ENCODE results near the gene ARHGDIA. TPM values are rescaled to one million over a fixed set of nuclear protein-coding genes. Genes with fewer than 3 reads are reported as not detected.

The ARHGDIA gene
- total RNA-seq, 1 donor from 2014 or later: 158 TPM

Other genes with a start within 250 kb of the ARHGDIA start
- gene NPLOC4, start 234.2 kb downstream of the ARHGDIA start, total RNA-seq: 107 TPM
- 0.30 TPM for gene TSPAN10, start 234.1 kb downstream of the ARHGDIA start, total RNA-seq
- gene PDE6G, start 214.8 kb downstream of the ARHGDIA start, total RNA-seq: not detected
- 17.9 TPM for gene OXLD1, start 204.7 kb downstream of the ARHGDIA start, total RNA-seq
- 8.2 TPM for gene CCDC137, start 204.6 kb downstream of the ARHGDIA start, total RNA-seq
- gene ARL16, start 187.5 kb downstream of the ARHGDIA start, total RNA-seq: 19.1 TPM
- gene HGS, start 187.3 kb downstream of the ARHGDIA start, total RNA-seq: 56.2 TPM
- gene MRPL12, start 168.0 kb downstream of the ARHGDIA start, total RNA-seq: 117 TPM
- gene SLC25A10, start 159.1 kb downstream of the ARHGDIA start, total RNA-seq: 6.3 TPM
- not detected for gene GCGR, start 67.2 kb downstream of the ARHGDIA start, total RNA-seq
- gene MCRIP1, start 38.0 kb downstream of the ARHGDIA start, total RNA-seq: 102 TPM
- gene PPP1R27, start 36.3 kb downstream of the ARHGDIA start, total RNA-seq: 0.32 TPM
- gene P4HB, start 10.8 kb downstream of the ARHGDIA start, total RNA-seq: 371 TPM
- gene ALYREF, start 20.2 kb upstream of the ARHGDIA start, total RNA-seq: 40.1 TPM
- gene ANAPC11, start 20.4 kb upstream of the ARHGDIA start, total RNA-seq: 131 TPM
- gene NPB, start 30.9 kb upstream of the ARHGDIA start, total RNA-seq: 0.51 TPM
- gene PCYT2, start 40.1 kb upstream of the ARHGDIA start, total RNA-seq: 47.1 TPM
- gene SIRT7, start 46.8 kb upstream of the ARHGDIA start, total RNA-seq: 8.3 TPM
- gene MAFG, start 56.4 kb upstream of the ARHGDIA start, total RNA-seq: 24.4 TPM
- 7.8 TPM for gene PYCR1, start 66.0 kb upstream of the ARHGDIA start, total RNA-seq
- gene MYADML2, start 75.9 kb upstream of the ARHGDIA start, total RNA-seq: 4.4 TPM
- gene NOTUM, start 89.8 kb upstream of the ARHGDIA start, total RNA-seq: 0.38 TPM
- gene ASPSCR1, start 106.3 kb upstream of the ARHGDIA start, total RNA-seq: 25.5 TPM
- 22.8 TPM for gene CENPX, start 151.5 kb upstream of the ARHGDIA start, total RNA-seq
- 3.3 TPM for gene LRRC45, start 152.0 kb upstream of the ARHGDIA start, total RNA-seq
- gene RAC3, start 160.3 kb upstream of the ARHGDIA start, total RNA-seq: 0.65 TPM
- 144 TPM for gene DCXR, start 166.4 kb upstream of the ARHGDIA start, total RNA-seq
- 21.0 TPM for gene RFNG, start 180.5 kb upstream of the ARHGDIA start, total RNA-seq
- gene GPS1, start 180.6 kb upstream of the ARHGDIA start, total RNA-seq: 67.4 TPM
- gene DUS1L, start 194.5 kb upstream of the ARHGDIA start, total RNA-seq: 47.6 TPM
- gene FASN, start 226.9 kb upstream of the ARHGDIA start, total RNA-seq: 22.9 TPM

Measured in cardiac septum (tissue), 1 donor.